Measurements from ENCODE around the gene COQ8B. TPM values are rescaled to one million over a fixed set of nuclear protein-coding genes. Genes with fewer than 3 reads are reported as not detected.

The COQ8B gene
- total and polyA plus RNA-seq, 2 of the 4 experiments (the other 2 are of a cell fraction), result 14.9 to 23.2 TPM

DNA sequence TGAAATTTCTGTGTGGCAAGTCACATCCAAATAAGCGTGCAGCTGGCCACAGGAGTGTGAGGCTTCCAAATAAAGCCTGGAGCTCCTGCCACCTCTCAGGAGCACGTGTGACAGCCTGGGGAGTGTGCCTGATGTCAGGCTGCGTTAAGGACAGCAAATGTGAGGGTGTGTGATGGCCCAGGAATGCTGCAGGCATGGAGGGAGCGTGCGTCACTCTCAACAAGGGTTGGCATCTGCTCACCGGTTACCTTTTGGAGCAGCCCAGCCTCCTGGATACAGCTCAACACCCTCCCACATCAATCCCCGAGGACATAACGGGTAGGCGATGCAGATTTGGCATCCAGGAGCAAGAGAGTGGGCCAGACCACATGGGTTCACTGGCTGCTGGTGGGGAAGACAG is 45.3 kb downstream of the COQ8B start:
- Histone ChIP-seq H3K23ac (ENCODE audit: low read depth, low read length) (no peak overlapping the region), H3K56ac (ENCODE audit: extremely low read depth, insufficient read depth, low read length) (no peak overlapping the region), H3K9me1 (ENCODE audit: insufficient read depth, low read length) (peaks cover 14% of the 10 kb centered on the region), H4K8ac (ENCODE audit: low read depth in 2 of 2, low read length in 2 of 2) (no peak overlapping the region), H2AK9ac (replicated peaks; ENCODE audit: low read depth, low read length, poor library complexity) (no peak overlapping the region), H3K9ac (ENCODE audit: low read depth, low read length) (no peak overlapping the region), H2BK120ac (ENCODE audit: low read depth, low read length) (no peak overlapping the region), H3K36me3 (ENCODE audit: control insufficient read depth, insufficient read depth, low read length) (peaks cover 86% of the 10 kb centered on the region), H3K18ac (ENCODE audit: low read depth, low read length) (no peak overlapping the region), H3K4me2 (ENCODE audit: low read depth, low read length) (no peak overlapping the region), H4K91ac (ENCODE audit: insufficient read depth, low read depth, low read length) (no peak overlapping the region), H2AFZ (replicated peaks; ENCODE audit: low read length, poor library complexity) (no peak overlapping the region), H4K5ac (ENCODE audit: low read depth, low read length) (no peak overlapping the region), H3K27ac (ENCODE audit: insufficient read depth, low read length) (no peak overlapping the region), H3K79me1 (ENCODE audit: low read depth in 1 of 2, low read length in 2 of 2) (peaks cover 7 to 21% of the 10 kb centered on the region in 2 experiments; a peak in 3 of 4 replicates), H3K27me3 (ENCODE audit: control insufficient read depth, insufficient read depth, low read length) (no peaks in the 10 kb centered on the region), H4K20me1 (ENCODE audit: insufficient read depth, low read length) (0 out of 2 replicates have a peak, but pooled peaks cover 6% of the 10 kb centered on the region), H3K14ac (replicated peaks; ENCODE audit: low read depth, low read length) (no peak overlapping the region), H2BK20ac (ENCODE audit: low read depth, low read length) (no peak overlapping the region), H2BK15ac (ENCODE audit: low read depth, low read length) (no peak overlapping the region), H3K4me1 (ENCODE audit: control insufficient read depth, insufficient read depth, low read length) (no peaks in the 10 kb centered on the region; the same call in 1 of the 2 replicates), H2BK5ac (ENCODE audit: low read depth, low read length, poor library complexity, severe bottlenecking) (no peak overlapping the region), H2AK5ac (ENCODE audit: low read depth, low read length) (no peak overlapping the region), H3K4ac (ENCODE audit: low read depth, low read length) (no peak overlapping the region), H3K9me3 (ENCODE audit: control insufficient read depth, insufficient read depth, low read length) (peaks cover 2% of the 10 kb centered on the region; the same call in 1 of the 2 replicates), H3K4me3 (ENCODE audit: insufficient read depth, low read depth, low read length) (no peak overlapping the region)
- DNase-seq, result no peak
- dilution Hi-C loops (cut with HindIII; ENCODE audit: low sequenced_read_pairs, unreplicated experiment) (no loop called here), in situ Hi-C loops (cut with MboI; ENCODE audit: low sequenced_read_pairs) (loop anchor here (25.0 kb wide), 1 partner anchor 591 kb away; the partner anchor contains the start of gene HNRNPUL1), intact Hi-C loops (cut with micrococcal nuclease) (no loop called here)
- ATAC-seq (ENCODE audit: low read depth), result no peak
- no peak for TF ChIP-seq SMC3 (IDR thresholded peaks at IDR 0.05; ENCODE audit: low read depth, low read length)
- no peak for TF ChIP-seq MXI1 (IDR thresholded peaks at IDR 0.05; ENCODE audit: borderline replicate concordance, low read depth, low read length)
- TF ChIP-seq RAD21 (IDR thresholded peaks at IDR 0.05; ENCODE audit: low read length), result no peak
- no peak for TF ChIP-seq NFE2L2 (IDR thresholded peaks at IDR 0.05; ENCODE audit: low read depth, low read length)
- no peak for TF ChIP-seq ELK1 (IDR thresholded peaks at IDR 0.05; ENCODE audit: borderline replicate concordance, low read depth, low read length)
- TF ChIP-seq POLR2A (IDR thresholded peaks at IDR 0.05; ENCODE audit: low read depth, low read length), result no peak
- no peak for TF ChIP-seq USF2 (IDR thresholded peaks at IDR 0.05; ENCODE audit: low read depth, low read length)
- TF ChIP-seq, protein P1, sequence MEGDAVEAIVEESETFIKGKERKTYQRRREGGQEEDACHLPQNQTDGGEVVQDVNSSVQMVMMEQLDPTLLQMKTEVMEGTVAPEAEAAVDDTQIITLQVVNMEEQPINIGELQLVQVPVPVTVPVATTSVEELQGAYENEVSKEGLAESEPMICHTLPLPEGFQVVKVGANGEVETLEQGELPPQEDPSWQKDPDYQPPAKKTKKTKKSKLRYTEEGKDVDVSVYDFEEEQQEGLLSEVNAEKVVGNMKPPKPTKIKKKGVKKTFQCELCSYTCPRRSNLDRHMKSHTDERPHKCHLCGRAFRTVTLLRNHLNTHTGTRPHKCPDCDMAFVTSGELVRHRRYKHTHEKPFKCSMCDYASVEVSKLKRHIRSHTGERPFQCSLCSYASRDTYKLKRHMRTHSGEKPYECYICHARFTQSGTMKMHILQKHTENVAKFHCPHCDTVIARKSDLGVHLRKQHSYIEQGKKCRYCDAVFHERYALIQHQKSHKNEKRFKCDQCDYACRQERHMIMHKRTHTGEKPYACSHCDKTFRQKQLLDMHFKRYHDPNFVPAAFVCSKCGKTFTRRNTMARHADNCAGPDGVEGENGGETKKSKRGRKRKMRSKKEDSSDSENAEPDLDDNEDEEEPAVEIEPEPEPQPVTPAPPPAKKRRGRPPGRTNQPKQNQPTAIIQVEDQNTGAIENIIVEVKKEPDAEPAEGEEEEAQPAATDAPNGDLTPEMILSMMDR (conservative IDR thresholded peaks at IDR 0.05; ENCODE audit: low read depth, low read length), result no peak
- no peak for TF ChIP-seq MAZ (IDR thresholded peaks at IDR 0.05; ENCODE audit: borderline replicate concordance, low read depth, low read length)
- TF ChIP-seq RFX5 (IDR thresholded peaks at IDR 0.05; ENCODE audit: low read depth, low read length), result no peak
- no peak for TF ChIP-seq CHD1 (IDR thresholded peaks at IDR 0.05; ENCODE audit: low read depth, low read length)
- TF ChIP-seq FOS (IDR thresholded peaks at IDR 0.05; ENCODE audit: low read depth, low read length), result no peak
- no peak for TF ChIP-seq CEBPB (IDR thresholded peaks at IDR 0.05; ENCODE audit: low read depth, low read length)
- no peak for TF ChIP-seq MAFK (IDR thresholded peaks at IDR 0.05; ENCODE audit: low read depth, low read length)
- TF ChIP-seq BHLHE40 (IDR thresholded peaks at IDR 0.05; ENCODE audit: low read depth, low read length), result no peak
- TF ChIP-seq RCOR1 (IDR thresholded peaks at IDR 0.05; ENCODE audit: insufficient replicate concordance, low read length), result no peak
- WGBS, 2 experiments (ENCODE audit: extremely low coverage in 2 of 2, insufficient read length in 1 of 2), result 83% methylated on average over 2 of the region's 9 CpGs; no CpG with 5 or more reads in 1 of the 2 experiments
- CTCF ChIA-PET, result no interaction called here
- no TSS peak for BruUV-seq (replicated peaks)
- POLR2A ChIA-PET (ENCODE audit: unreplicated experiment), result no interaction called here

Measured in IMR-90 (cell line).